Stimulated activated CD4-positive, alpha-beta T cell treated with anti-CD3 and anti-CD28 coated beads, Interleukin-2, amount 100 ng/mL, for 24 hours (primary cell): ENCODE results near the gene FHAD1.

Experiments used
- DNase-seq, 2 donors: peaks; one replicate each; pipeline ENCODE4 v3.0.0-alpha.2; 2020

Gene FHAD1

GRCh38 chr1:15218287-15219279 is 28.4 kb upstream of the FHAD1 start:
- DNase-seq: no peak

DNA sequence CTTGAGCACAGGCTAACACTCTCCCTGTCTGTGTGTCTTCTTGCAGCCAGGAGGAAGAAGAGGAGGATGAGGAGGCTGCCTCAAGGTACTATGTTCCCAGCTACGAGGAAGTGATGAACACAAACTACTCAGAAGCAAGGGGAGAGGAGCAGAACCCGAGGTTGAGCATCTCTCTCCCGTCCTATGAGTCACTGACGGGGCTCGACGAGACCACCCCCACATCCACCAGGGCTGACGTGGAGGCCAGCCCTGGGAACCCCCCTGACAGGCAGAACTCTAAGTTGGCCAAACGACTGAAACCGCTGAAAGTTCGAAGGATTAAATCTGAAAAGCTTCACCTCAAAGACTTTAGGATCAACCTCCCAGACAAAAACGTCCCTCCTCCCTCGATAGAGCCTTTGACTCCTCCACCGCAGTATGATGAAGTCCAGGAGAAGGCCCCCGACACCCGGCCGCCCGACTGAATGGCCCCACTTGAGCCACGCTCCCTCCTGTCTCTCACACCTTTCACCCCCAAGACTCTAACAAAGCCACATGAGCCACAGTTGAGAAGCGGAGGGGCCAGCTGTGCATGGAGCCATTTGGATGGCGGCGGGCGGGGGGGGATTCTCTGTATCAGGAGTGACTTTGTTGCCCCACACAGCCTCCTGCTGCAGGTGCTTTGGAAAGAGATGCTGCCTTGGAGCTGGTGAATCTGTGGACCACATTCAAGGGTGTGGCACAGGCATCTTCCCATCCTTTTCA is 27.6 kb upstream of the FHAD1 start:
- DNase-seq: no peak

DNA sequence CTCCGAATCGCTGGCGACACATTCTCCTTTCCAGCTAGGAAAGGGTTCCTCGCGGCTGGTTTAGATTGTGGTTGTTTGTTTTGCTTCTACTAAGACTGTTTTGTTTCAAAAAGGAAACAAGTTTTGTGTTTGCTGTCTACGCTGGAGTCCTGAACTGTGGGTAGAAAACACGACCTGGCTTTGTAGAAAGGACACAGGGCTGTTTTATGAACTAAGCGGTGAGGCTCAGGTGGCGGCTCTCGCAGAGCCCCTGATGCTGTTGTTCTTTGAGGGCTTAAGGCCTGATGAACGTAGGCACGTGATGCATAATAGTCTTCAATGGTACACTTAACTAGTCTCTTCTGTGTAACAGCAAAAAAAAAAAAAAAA is 27.0 kb upstream of the FHAD1 start:
- DNase-seq: no peak

DNA sequence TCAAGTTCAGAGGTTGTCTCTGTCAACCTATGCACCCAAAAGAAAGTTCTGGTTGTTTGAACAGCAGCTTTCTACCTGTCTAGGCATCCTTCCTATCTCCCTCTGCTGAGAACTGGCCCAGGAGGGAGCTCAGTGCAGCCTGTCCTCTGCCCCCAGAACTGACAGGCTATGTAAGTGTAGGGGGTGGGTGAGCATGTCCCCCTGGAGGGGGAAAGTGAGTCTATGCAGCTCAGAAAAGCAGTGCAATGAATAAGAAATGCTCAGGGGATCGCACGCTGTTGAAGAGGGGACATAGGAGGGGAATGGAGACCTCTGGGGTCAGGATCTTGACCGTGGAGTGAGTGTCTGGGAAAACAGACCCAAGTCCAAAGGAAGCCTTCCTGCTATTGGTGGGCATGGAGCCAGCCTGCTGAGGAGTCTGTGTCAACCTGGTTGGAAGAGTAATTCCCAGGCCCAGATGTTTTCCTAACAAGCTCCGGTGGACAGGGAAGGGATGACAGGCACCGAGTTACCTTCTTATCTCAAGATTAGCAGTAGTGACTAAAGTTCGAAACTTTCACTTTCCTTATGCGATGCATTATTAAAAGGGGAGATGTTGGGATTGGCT is 26.1 kb upstream of the FHAD1 start:
- DNase-seq: no peak

- DNase-seq: no peak
Measured at GRCh38 chr1:15222653-15223303, 24.2 kb upstream of the FHAD1 start.

- DNase-seq: no peak
Measured at GRCh38 chr1:15224259-15224869, 22.7 kb upstream of the FHAD1 start.

- no peak for DNase-seq
Measured at GRCh38 chr1:15224974-15225373, 22.0 kb upstream of the FHAD1 start.

- no peak for DNase-seq
Measured at GRCh38 chr1:15225461-15225860, 21.6 kb upstream of the FHAD1 start.

DNA sequence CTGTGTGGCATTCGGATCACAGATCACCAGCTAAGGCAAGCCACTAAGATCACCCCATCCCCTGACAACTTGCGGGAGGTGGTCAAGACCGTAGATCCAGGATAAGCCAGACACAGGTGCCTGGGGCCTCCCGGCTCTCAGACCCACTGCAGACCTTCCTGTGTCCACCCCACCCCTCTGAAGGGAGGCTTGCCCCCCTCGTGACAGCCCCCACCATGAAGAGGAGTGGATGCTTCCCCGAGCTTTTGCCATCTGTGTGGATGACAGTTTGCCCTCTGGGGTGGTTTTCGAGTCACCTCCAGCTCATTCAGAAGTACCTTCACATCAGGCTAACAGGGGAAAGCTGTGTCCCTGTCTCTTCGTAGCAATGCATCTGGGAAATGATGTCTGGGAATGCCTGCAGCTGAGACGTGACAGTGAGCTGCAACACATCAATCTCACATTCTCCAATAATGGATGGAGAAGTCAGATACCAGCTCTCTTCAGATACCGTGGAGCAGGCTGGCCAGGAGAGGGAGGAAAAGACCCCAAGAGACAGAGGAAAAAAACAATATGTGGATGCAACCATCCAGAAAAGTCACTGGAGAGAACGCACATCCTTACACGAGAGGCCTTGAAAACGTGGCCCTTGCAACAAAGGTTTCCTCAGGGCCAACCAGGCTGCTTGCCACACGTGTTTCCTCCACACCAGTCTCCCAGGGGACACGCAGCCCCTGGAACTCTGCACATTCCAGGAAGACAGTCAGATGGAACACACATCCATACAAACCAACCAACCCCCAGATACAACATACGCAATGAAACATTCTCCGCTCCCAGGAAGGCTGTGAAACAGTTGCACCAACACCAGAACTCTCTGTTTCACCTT is 20.4 kb upstream of the FHAD1 start:
- DNase-seq: no peak

- DNase-seq: no peak
Measured at GRCh38 chr1:15229707-15230131, 17.3 kb upstream of the FHAD1 start.

- DNase-seq: peak; percentile 29 to 39
Measured at GRCh38 chr1:15231714-15232201, 15.3 kb upstream of the FHAD1 start.

DNA sequence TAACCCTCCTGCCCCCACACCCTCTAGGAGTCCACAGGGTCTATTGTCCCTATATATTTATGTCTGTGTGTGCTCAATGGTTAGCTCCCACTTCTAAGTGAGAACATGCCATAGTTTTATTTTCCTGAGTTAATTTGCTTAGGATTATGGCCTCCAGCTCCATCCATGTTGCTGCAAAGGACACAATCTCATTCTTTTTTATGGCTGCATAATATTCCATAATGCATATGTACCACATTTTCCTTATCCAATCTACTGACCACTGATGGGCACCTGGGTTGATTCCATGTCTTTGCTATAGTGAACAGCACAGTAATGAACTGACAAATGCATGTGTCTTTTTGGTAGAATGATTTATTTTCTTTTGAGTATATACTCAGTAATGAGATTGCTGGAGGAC is 13.3 kb upstream of the FHAD1 start:
- DNase-seq: no peak

DNA sequence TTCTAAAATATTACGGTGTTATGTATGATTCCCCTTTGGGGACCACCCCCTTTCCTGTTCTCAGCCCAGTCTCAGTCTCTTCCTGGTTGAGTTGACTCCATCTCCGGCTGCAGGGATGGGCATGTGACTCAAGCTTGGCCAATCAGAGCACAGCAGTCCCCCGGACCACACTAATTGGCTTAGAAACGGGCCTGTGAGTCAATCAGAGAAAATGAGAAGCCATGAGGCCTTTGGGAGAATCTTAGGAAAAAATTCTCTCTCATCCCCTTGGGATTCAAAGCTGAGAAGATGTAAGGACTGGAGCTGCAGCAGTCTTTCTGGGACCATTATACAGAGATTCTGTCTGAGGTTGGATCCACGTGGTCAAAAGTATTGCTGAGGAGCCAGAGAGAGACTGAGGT is 10.7 kb upstream of the FHAD1 start:
- DNase-seq: no peak

DNA sequence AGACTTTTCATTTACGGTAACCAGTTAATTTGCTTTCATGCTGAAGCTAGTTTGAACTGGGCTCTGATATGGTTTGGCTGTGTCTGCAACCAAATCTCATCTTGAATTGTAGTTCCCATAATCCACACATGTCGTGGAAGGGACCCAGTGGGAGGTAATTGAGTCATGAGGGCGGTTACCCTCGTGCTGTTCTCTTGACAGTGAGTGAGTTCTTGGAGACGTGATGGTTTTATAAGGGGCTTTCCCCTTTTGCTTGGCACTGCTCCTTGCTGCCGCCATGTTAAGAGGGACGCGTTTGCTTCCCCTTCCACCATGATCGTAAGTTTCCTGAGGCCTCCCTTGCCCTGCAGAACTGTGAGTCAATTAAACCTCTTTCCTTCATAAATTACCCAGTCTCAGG is 10.3 kb upstream of the FHAD1 start:
- DNase-seq: no peak

DNA sequence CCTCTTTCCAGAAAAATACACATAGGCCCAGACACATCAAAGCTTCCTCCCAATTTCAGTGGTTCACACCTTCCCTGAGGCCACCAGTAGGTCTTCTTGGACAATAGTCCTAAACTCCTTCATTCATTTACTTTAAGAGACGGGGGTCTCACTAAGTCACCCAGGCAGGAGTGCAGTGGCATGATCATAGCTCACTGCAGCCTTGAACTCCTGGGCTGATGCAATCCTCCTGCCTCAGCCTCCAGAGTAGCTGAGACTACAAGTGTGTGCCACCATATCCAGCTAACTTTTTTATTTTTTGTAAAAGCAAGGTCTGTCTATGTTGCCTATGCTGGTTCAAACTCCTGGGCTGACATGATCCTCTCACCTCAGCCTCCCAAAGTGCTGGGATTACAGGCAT is 8.2 kb upstream of the FHAD1 start:
- DNase-seq: no peak

DNA sequence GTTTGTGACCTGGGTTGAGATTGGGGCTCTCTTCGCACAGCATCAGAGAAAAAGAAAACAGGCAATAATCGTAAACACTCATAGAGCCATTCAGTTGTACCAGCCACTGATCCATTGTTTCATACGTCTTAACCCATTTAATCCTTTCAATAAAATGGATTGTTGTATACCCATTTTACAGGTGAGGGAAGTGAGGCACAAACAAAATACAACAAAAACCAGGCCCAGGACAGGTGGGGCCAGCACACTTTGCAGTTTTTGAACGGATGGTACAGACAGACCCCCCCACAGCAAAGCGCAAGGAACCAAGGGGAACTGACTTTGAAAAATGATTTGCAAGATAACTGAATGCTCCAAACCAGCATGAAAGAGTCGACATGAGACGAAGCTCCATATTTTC is 4.3 kb upstream of the FHAD1 start:
- no peak for DNase-seq

DNA sequence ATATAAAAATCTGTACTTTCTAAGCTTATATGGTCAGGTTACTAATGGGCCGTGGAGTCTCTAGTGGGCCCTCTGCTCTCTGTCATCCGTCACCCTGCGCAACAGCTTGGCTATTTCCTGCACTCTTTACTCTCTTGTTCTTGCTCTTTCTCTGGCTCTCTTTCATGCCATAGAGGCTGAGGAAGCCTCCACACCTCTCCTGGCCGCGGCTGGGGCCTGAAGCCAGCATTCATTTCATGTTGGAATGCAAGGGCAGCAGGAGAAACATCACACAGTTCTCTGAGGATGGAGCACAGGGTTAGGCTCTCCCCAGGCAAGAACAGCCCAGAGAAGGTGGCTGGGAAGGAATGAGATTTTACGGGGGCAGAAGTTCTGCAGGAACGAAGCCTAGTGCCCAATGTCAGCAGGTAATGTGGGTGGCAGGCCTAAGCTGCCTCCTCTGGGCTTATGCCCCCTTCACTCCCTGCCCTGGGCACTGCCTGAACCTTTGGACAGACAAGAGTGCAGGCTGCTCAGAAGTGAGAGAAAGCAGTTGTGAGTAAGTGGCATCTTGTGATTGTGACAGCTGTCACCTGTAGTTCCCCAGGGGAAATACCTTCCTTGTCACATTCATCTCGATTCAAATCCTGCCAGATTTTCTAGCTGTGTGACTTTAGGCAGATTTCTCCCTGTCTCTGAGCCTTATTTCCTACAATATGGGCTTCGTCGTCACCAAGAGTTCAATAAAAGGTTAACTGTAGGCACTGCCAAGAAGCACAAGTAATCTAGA is 3.6 kb upstream of the FHAD1 start:
- DNase-seq: no peak

GRCh38 chr1:15244813-15245212 is 2.2 kb upstream of the FHAD1 start:
- DNase-seq: no peak

DNA sequence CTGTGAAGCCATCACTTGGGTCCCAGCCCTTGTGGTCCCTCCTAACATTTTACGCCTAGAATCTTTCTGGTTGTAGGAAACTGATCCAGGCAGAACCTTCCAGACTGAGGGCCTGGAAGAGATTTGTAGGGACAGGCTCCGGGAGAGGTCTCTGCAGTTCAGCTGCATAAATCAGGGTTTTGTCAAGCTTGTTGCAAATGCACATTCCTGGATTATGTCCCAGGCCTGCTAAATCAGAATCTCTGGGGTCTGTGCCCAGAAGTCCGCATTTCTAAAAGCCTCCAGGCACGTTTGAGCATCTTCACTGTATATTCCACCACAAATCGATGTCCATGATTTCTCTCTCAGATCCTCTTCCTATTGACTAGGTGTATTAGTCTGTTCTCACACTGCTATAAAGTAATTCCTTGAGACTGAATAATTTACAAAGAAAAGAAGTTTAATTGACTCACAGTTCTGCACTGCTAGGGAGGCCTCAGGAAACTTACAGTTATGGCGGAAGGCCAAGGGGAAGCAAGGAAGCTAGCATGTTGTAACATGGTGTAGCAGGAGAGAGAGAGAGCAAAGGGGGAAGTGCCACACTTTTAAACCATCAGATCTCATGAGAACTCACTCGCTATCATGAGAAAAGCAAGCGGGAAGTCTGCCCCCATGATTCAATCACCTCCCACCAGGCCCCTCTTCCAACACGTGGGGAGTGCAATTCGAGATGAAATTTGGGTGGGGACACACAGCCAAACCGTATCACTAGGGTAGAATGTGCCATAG is 1.2 kb upstream of the FHAD1 start:
- DNase-seq: no peak

DNA sequence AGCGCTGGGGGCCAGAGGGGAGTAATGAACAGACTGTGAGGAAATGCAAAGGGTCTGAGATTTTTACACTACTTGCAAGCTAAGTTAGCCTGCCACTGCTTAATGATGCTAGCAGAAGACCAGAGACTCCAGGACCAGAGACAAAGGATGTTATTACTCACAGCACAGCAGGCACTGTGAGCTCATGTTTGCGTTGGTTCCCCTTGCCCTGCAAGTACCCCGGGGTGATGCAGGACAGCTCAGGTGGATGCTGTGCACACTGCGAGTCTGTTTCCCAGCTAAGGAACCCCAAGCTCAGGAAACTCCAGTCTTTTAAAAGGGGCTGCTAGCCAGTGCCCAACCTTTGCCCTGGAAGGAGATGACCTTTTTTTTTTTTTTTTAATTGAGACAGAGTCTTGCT is 1.2 kb downstream of the FHAD1 start:
- peak in 1 of 2 donors; percentile 13 for DNase-seq
